ENCODE data around the gene IGF2BP2.
A peak's percentile ranks its signal among the peaks of the same experiment; 100 is the strongest.

Gene IGF2BP2

GRCh38 chr3:185717121-185717520, 107.7 kb downstream of the IGF2BP2 start:
- DNase-seq (ENCODE audit: low read depth, low spot score): peak; percentile 84
- in situ Hi-C loops (cut with HindIII; ENCODE audit: low sequenced_read_pairs): no loop called here
- no peak for TF ChIP-seq CTCF (IDR thresholded peaks at IDR 0.05; ENCODE audit: low read depth, low read length)
- H3K4me3 ChIP-seq (ENCODE audit: low read depth, low read length): no peak overlapping the region

- no peak for DNase-seq (ENCODE audit: low read depth, low spot score)
- in situ Hi-C loops (cut with HindIII; ENCODE audit: low sequenced_read_pairs): no loop called here
- no peak overlapping the region for H3K4me3 ChIP-seq (ENCODE audit: low read depth, low read length)
- TF ChIP-seq CTCF (IDR thresholded peaks at IDR 0.05; ENCODE audit: low read depth, low read length): no peak
Observed at GRCh38 chr3:185716436-185717108, 108.3 kb downstream of the IGF2BP2 start.

GRCh38 chr3:185715091-185715490, 109.8 kb downstream of the IGF2BP2 start:
- H3K4me3 ChIP-seq (ENCODE audit: low read depth, low read length): no peak overlapping the region
- in situ Hi-C loops (cut with HindIII; ENCODE audit: low sequenced_read_pairs): no loop called here
- no peak for TF ChIP-seq CTCF (IDR thresholded peaks at IDR 0.05; ENCODE audit: low read depth, low read length)
- DNase-seq (ENCODE audit: low read depth, low spot score): no peak

- H3K4me3 ChIP-seq (ENCODE audit: low read depth, low read length): no peak overlapping the region
- no peak for TF ChIP-seq CTCF (IDR thresholded peaks at IDR 0.05; ENCODE audit: low read depth, low read length)
- no peak for DNase-seq (ENCODE audit: low read depth, low spot score)
- in situ Hi-C loops (cut with HindIII; ENCODE audit: low sequenced_read_pairs): no loop called here
Observed at GRCh38 chr3:185714085-185714484, 110.8 kb downstream of the IGF2BP2 start.

GRCh38 chr3:185713015-185713414, 111.8 kb downstream of the IGF2BP2 start:
- TF ChIP-seq CTCF (IDR thresholded peaks at IDR 0.05; ENCODE audit: low read depth, low read length): no peak
- no peak for DNase-seq (ENCODE audit: low read depth, low spot score)
- in situ Hi-C loops (cut with HindIII; ENCODE audit: low sequenced_read_pairs): no loop called here
- H3K4me3 ChIP-seq (ENCODE audit: low read depth, low read length): no peak overlapping the region

- no peak for DNase-seq (ENCODE audit: low read depth, low spot score)
- H3K4me3 ChIP-seq (ENCODE audit: low read depth, low read length): no peak overlapping the region
- no peak for TF ChIP-seq CTCF (IDR thresholded peaks at IDR 0.05; ENCODE audit: low read depth, low read length)
- in situ Hi-C loops (cut with HindIII; ENCODE audit: low sequenced_read_pairs): no loop called here
Observed at GRCh38 chr3:185712337-185712736, 112.5 kb downstream of the IGF2BP2 start.

All from astrocyte of the spinal cord (primary cell).